AG04450 (cell line): ENCODE measurements around the gene DDOST. TPM values are rescaled to one million over a fixed set of nuclear protein-coding genes. Genes with fewer than 3 reads are reported as not detected.

Source experiments
- CTCF ChIA-PET: fragments of 300-600, 350-600 bp; formaldehyde crosslinking; extraction: SDS; loops from one replicate; lab custom pipeline; 2022; ENCODE audit warnings: antibody characterized with exemption, inconsistent platforms; lab: Charles Lee
- POLR2A ChIA-PET: fragments of 350-600 bp; formaldehyde crosslinking; extraction: SDS; loops from one replicate; lab custom pipeline; 2021; ENCODE audit warnings: antibody characterized with exemption, inconsistent platforms; lab: Yijun Ruan, JAX
- DNase-seq: peaks from one replicate; pipeline ENCODE4 v3.0.0-alpha.2; 2011; ENCODE audit warnings: low read depth, low spot score
- H3K27ac ChIP-seq: one replicate; pipeline ENCODE4 v1.5.1; 2012; ENCODE audit warnings: low read depth, low read length, control low read depth
- H3K27me3 ChIP-seq: one replicate; pipeline ENCODE4 v1.6.0; 2012; ENCODE audit warnings: low read length; ENCODE audit not compliant: control insufficient read depth, insufficient read depth
- H3K4me3 ChIP-seq: 2 replicates; pipeline ENCODE4 v1.5.1; 2011; ENCODE audit warnings: mild to moderate bottlenecking, low read depth, low read length, control low read depth
- H3K9me3 ChIP-seq: 2 replicates; pipeline ENCODE4 v1.5.1; 2012; ENCODE audit warnings: low read length; ENCODE audit not compliant: control insufficient read depth, insufficient read depth
- polyA minus RNA-seq: library from RNA; depleted of rRNA, polyadenylated mRNA; stranded (reverse); fragments of >200 nt; gene quantifications from 2 replicates; pipeline ENCODE4 v1.2.3, GENCODE V29; 2011; rRNA and poly(A)+ RNA removed
- polyA plus RNA-seq: library from polyadenylated mRNA; depleted of rRNA; stranded (reverse); fragments of >200 nt; gene quantifications from 2 replicates; pipeline ENCODE4 v1.2.3, GENCODE V29; 2011; rRNA removed
- TF ChIP-seq, protein P1 (sequence below): IDR thresholded peaks from 2 replicates; pipeline ENCODE4 v1.5.1; 2011; ENCODE audit warnings: low read depth, low read length, control low read depth, inconsistent platforms

Gene DDOST
- 494 and 553 TPM in 2 replicates for polyA plus RNA-seq
- polyA minus RNA-seq = 199 and 233 TPM in 2 replicates

DNA sequence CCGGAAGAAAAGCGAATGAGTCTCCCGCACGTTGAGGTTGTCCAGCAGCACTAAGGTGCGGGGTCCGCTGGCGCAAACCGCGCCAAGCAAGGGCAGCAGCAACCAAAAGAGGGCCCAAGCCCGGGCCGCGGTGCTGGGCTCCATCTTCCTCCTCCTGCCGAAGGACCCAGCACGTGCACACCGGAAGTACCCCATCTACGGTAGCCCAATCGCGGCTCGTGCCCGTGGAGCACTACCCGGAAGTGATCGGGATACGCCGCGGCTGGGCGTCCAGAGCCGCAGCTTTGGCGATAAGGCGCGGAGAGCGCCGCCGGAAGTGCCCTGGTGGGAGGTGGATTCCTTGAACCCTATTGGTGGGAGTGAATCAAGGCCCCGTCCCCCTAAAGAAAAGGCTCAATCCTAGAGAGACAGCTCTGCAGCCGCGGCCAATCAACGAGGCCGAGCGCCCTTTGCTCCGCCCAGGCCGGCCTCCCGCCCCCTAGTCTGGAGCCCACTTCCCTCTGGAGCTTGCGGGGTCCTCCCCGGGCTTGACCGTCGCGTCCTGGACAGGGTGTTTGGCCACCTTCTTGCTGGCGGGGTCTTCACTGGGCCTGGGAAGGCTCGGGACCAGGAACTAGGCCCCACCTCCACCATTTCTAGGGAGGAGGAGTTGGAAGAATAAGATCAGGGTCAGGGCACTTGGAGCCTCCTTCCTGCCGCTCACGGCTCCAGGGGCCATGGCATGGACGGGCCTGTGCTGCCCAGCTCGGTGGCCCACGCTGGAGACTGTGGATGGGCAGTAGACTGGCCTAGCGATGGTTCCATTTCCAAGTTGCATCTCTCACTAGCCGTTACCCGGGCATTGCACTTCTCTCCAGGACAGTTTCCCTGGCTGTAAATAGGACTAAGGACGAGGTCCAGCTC lies at the start of gene DDOST:
Gene DDOST (minus strand): TSS at position 163 of the 903 bp plus-strand sequence. CDS start 19 bp downstream, at position 144.
- CTCF ChIA-PET = interaction anchor here (0.5 to 1.7 kb wide), 5 partner anchors 12 to 86 kb away, joined by 3 to 7 read pairs (median 3); no protein-coding TSS in a partner anchor
- TF ChIP-seq, protein P1, sequence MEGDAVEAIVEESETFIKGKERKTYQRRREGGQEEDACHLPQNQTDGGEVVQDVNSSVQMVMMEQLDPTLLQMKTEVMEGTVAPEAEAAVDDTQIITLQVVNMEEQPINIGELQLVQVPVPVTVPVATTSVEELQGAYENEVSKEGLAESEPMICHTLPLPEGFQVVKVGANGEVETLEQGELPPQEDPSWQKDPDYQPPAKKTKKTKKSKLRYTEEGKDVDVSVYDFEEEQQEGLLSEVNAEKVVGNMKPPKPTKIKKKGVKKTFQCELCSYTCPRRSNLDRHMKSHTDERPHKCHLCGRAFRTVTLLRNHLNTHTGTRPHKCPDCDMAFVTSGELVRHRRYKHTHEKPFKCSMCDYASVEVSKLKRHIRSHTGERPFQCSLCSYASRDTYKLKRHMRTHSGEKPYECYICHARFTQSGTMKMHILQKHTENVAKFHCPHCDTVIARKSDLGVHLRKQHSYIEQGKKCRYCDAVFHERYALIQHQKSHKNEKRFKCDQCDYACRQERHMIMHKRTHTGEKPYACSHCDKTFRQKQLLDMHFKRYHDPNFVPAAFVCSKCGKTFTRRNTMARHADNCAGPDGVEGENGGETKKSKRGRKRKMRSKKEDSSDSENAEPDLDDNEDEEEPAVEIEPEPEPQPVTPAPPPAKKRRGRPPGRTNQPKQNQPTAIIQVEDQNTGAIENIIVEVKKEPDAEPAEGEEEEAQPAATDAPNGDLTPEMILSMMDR = peak; percentile 58
- Histone ChIP-seq H3K9me3 (no peaks in the 10 kb centered on the region; the same call in 1 of the 2 replicates), H3K27ac (peak within 1 kb of the TSS; percentile 57), H3K27me3 (no peaks in the 10 kb centered on the region), H3K4me3 (peak within 1 kb of the TSS; percentile 96)
- peak; percentile 94 for DNase-seq
- POLR2A ChIA-PET = interaction anchor here (0.7 to 1.1 kb wide), 5 partner anchors 11 to 36 kb away, joined by 3 to 5 read pairs (median 4); no protein-coding TSS in a partner anchor

DNA sequence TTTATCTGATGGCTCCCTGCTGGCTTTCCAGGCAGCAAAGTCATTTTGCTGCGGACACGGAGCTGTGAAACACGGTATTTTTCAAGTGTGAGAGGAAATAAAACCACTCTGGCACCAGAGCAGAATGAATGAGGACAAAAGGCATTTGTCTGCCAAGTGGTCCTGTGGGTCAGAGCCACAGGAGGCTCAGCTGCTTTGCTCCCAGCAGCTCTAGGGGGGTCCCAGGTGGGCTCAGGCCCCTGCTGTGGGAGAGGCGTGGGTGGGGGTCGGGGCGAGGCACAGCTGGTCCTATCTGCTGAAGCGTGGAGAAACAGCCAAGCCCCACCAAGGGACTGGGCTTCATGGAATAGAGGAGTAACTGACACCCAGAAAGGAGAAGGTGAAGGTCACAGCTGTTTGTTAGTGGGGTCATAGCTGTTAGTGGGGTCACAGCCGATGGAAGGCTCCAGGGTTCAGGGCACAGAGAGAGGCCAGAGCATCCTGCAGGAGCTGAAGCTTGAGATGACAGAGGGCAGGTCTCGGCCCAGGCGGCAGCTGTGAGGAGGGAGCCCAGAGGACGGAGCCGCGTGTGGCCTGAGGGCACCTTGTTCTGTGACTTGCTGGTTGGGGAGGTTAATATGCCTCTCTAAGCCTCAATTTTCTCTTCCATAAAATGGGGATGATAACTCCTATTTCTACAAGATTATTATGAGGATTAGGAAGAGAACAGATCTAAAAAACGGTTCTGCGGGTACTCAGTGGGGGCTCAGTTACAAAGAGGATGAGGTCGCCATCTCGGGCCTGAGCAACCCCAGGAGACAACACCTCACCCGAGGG lies 49.5 kb upstream of the DDOST start:
- no peak for DNase-seq
- no peaks in the 10 kb centered on the region; the same call in 1 of the 2 replicates for H3K9me3 ChIP-seq
- no peaks in the 10 kb centered on the region for H3K27me3 ChIP-seq
- POLR2A ChIA-PET = no interaction called here
- CTCF ChIA-PET = interaction anchor here (1.1 kb wide), 1 partner anchor 11 kb away, joined by 3 read pairs; no protein-coding TSS in a partner anchor
- H3K4me3 ChIP-seq = no peak overlapping the region
- no peak overlapping the region for H3K27ac ChIP-seq
- TF ChIP-seq, protein P1 = no peak

DNA sequence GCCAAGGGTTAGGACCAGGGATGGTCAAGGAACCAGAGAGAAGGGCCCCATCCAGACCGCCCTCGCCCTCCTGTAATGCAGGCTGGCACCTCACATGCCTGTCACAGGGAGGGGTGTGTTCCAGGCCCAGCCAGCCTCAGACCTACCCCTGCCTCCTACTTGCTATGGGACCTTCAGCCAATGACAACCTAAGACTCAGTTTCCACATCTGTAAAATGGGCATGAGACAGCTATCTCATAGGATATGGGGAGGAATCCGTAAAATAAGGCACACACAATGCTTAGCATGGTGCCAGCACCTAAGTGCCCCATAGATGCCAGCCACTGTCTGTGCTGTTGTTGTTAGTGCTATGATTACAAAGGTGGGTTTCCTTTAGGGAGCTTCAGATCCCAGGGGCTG lies 48.7 kb upstream of the DDOST start:
- Histone ChIP-seq H3K9me3 (no peaks in the 10 kb centered on the region; the same call in 1 of the 2 replicates), H3K4me3 (no peak overlapping the region), H3K27ac (no peak overlapping the region), H3K27me3 (no peaks in the 10 kb centered on the region)
- TF ChIP-seq, protein P1 = no peak
- POLR2A ChIA-PET = no interaction called here
- DNase-seq = no peak
- CTCF ChIA-PET = interaction anchor here (1.1 kb wide), 1 partner anchor 10 kb away, joined by 3 read pairs; no protein-coding TSS in a partner anchor

DNA sequence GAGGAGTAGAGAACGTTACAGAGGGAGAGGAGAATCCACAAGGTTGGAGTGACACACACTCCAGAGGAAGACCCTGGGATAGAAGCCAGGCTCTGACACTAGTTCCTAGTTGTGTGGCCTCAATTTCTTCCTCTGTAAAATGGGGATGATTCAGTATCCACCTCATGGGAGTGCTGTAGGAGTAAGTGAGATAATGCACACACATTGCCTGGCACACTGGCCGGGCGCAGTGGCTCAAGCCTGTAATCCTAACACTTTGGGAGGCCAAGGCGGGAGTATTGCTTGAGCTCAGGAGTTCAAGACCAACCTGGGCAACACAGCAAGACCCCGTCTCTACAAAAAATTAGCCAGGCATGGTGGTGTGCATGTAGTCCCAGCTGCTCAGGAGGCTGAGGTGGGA lies 47.7 kb upstream of the DDOST start:
- Histone ChIP-seq H3K9me3 (no peaks in the 10 kb centered on the region; the same call in 1 of the 2 replicates), H3K27ac (no peak overlapping the region), H3K4me3 (no peak overlapping the region), H3K27me3 (no peaks in the 10 kb centered on the region)
- ChIA-PET POLR2A (no interaction called here), CTCF (no interaction called here)
- no peak for DNase-seq
- TF ChIP-seq, protein P1 = no peak
